ENCODE results near the gene PCBP2.

GRCh38 chr12:53428741-53429140 lies 23.2 kb upstream of the PCBP2 start:
- no peak for TF ChIP-seq POU6F1 (CRISPR knock-in tag; IDR thresholded peaks at IDR 0.05; ENCODE audit: borderline replicate concordance, low read depth)
- no peak for TF ChIP-seq CSRNP3 (CRISPR knock-in tag; IDR thresholded peaks at IDR 0.05)
- no peak for TF ChIP-seq ZFP3 (CRISPR knock-in tag; IDR thresholded peaks at IDR 0.05)
- TF ChIP-seq ARNTL (CRISPR knock-in tag; IDR thresholded peaks at IDR 0.05; ENCODE audit: borderline replicate concordance, low read depth): no peak
- no peak for TF ChIP-seq GLIS3 (CRISPR knock-in tag; IDR thresholded peaks at IDR 0.05)
- no peak for TF ChIP-seq SNAI2 (CRISPR knock-in tag; IDR thresholded peaks at IDR 0.05)
